Mesenchymal stem cell (in vitro differentiated cells and primary cell): ENCODE measurements around the gene PDGFA.

Experiments
- DNase-seq: peaks from one replicate; pipeline ENCODE4 v3.0.0-alpha.2; 2013
- H2AFZ ChIP-seq: one replicate; pipeline ENCODE4 v1.6.1; 2013; ENCODE audit warnings: low read depth, mild to moderate bottlenecking, control low read depth, inconsistent platforms, low read length, moderate library complexity
- H2AK5ac ChIP-seq: 2 replicates; pipeline ENCODE4 v1.6.1; 2013; ENCODE audit warnings: low read length, moderate library complexity, mild to moderate bottlenecking, inconsistent platforms; ENCODE audit not compliant: severe bottlenecking
- H2BK120ac ChIP-seq: one replicate; pipeline ENCODE4 v1.6.1; 2013; ENCODE audit warnings: low read depth, mild to moderate bottlenecking, inconsistent platforms, low read length, moderate library complexity
- H2BK12ac ChIP-seq, 2 experiments: one replicate each; pipeline ENCODE4 v1.6.1; 2013; ENCODE audit warnings: inconsistent platforms in 2 of 2, low read length in 2 of 2, mild to moderate bottlenecking in 2 of 2, moderate library complexity in 2 of 2, control low read depth in 1 of 2
- H2BK15ac ChIP-seq: one replicate; pipeline ENCODE4 v1.6.1; 2013; ENCODE audit warnings: mild to moderate bottlenecking, low read depth, inconsistent platforms; ENCODE audit not compliant: poor library complexity, severe bottlenecking
- H2BK5ac ChIP-seq: 2 replicates; pipeline ENCODE4 v1.6.1; 2013; ENCODE audit warnings: low read depth, mild to moderate bottlenecking, low read length, control low read depth, inconsistent platforms; ENCODE audit not compliant: poor library complexity, severe bottlenecking
- H3K14ac ChIP-seq, 2 experiments: one replicate each; pipeline ENCODE4 v1.6.1; 2013; ENCODE audit warnings: inconsistent platforms in 2 of 2, low read length in 2 of 2, control low read depth in 1 of 2, mild to moderate bottlenecking in 1 of 2, moderate library complexity in 1 of 2
- H3K18ac ChIP-seq, 2 experiments: one replicate each; pipeline ENCODE4 v1.6.1; 2013; ENCODE audit warnings: inconsistent platforms in 2 of 2, low read length in 2 of 2, control low read depth in 1 of 2, low read depth in 1 of 2, mild to moderate bottlenecking in 1 of 2
- H3K23ac ChIP-seq, 2 experiments: one replicate each; pipeline ENCODE4 v1.6.1; 2013; ENCODE audit warnings: inconsistent platforms in 2 of 2, low read length in 2 of 2, mild to moderate bottlenecking in 2 of 2, moderate library complexity in 2 of 2, control low read depth in 1 of 2
- H3K27ac ChIP-seq: 2 replicates; pipeline ENCODE4 v1.5.1; 2013; ENCODE audit warnings: mild to moderate bottlenecking, moderate library complexity, low read length, control low read depth, inconsistent platforms; ENCODE audit not compliant: poor library complexity, severe bottlenecking
- H3K27me3 ChIP-seq, 2 experiments: 2 replicates each; pipeline versions ENCODE4 v1.6.1 to v1.7.0; 2013; ENCODE audit warnings: low read length in 2 of 2, mild to moderate bottlenecking in 2 of 2, moderate library complexity in 2 of 2, control low read depth in 1 of 2, inconsistent platforms in 1 of 2; ENCODE audit not compliant: control insufficient read depth in 1 of 2, insufficient read depth in 1 of 2
- H3K36me3 ChIP-seq, 2 experiments: 2 replicates each; pipeline versions ENCODE4 v1.6.1 to v1.7.0; 2013; ENCODE audit warnings: low read length in 2 of 2, control low read depth in 1 of 2, inconsistent platforms in 1 of 2, low read depth in 1 of 2, mild to moderate bottlenecking in 1 of 2; ENCODE audit not compliant: insufficient read depth in 2 of 2, control insufficient read depth in 1 of 2
- H3K4ac ChIP-seq, 2 experiments: one replicate each; pipeline ENCODE4 v1.6.1; 2013; ENCODE audit warnings: inconsistent platforms in 2 of 2, low read length in 2 of 2, mild to moderate bottlenecking in 2 of 2, moderate library complexity in 2 of 2, control low read depth in 1 of 2, low read depth in 1 of 2
- H3K4me1 ChIP-seq: 2 replicates; pipeline ENCODE4 v1.6.1; 2013; ENCODE audit warnings: low read depth, low read length, control low read depth; ENCODE audit not compliant: control insufficient read depth, insufficient read depth
- H3K4me2 ChIP-seq: 2 replicates; pipeline ENCODE4 v1.6.1; 2013; ENCODE audit warnings: low read length, mild to moderate bottlenecking, inconsistent platforms; ENCODE audit not compliant: poor library complexity, severe bottlenecking
- H3K4me3 ChIP-seq, 2 experiments: 2 replicates each; pipeline versions ENCODE4 v1.5.1 to v1.7.0; 2013; ENCODE audit warnings: low read length in 2 of 2, mild to moderate bottlenecking in 2 of 2, control low read depth in 1 of 2, low read depth in 1 of 2; ENCODE audit not compliant: insufficient read depth in 1 of 2
- H3K79me1 ChIP-seq: replicated peaks from 2 replicates; pipeline ENCODE4 v1.6.1; 2013; ENCODE audit warnings: mild to moderate bottlenecking, control low read depth, low read length, inconsistent platforms; ENCODE audit not compliant: poor library complexity, severe bottlenecking
- H3K9ac ChIP-seq: 2 replicates; pipeline ENCODE4 v1.7.0; 2013; ENCODE audit warnings: mild to moderate bottlenecking, low read length, moderate library complexity
- H3K9me3 ChIP-seq: 2 replicates; pipeline ENCODE4 v1.7.0; 2013; ENCODE audit warnings: mild to moderate bottlenecking, low read length; ENCODE audit not compliant: control insufficient read depth
- H4K8ac ChIP-seq: one replicate; pipeline ENCODE4 v1.6.1; 2013; ENCODE audit warnings: inconsistent platforms, mild to moderate bottlenecking, low read length, moderate library complexity
- H4K91ac ChIP-seq: one replicate; pipeline ENCODE4 v1.6.1; 2013; ENCODE audit warnings: mild to moderate bottlenecking, low read length, inconsistent platforms
- WGBS: methylation state at CpG from one replicate; pipeline ENCODE4 v1.1.7; 2013; ENCODE audit warnings: mixed read lengths; 5-methylcytosine and 5-hydroxymethylcytosine counted together

Gene PDGFA

DNA sequence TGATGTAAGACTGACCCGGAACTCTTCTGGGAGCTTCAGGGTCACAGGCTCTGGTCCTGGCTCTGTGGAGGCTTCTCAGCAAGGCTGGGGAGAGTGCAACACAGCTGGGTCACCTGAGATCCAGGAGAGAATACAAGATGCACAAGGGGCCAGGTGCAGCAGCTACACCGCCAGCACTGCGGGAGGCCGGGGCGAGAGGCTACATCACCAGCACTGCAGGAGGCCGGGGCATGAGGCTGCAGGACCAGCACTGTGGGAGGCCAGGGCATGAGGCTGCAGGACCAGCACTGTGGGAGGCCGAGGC lies 44.3 kb downstream of the PDGFA start:
- no peak overlapping the region for H2BK15ac ChIP-seq
- H4K8ac ChIP-seq = no peak overlapping the region
- no peak overlapping the region for H2BK12ac ChIP-seq
- H3K27me3 ChIP-seq = peaks cover 14 to 32% of the 10 kb centered on the region in 2 experiments
- H3K27ac ChIP-seq = no peak overlapping the region
- peaks cover 7% of the 10 kb centered on the region for H3K9me3 ChIP-seq
- H3K79me1 ChIP-seq = no peaks in the 10 kb centered on the region
- H3K4me3 ChIP-seq = no peak overlapping the region
- H4K91ac ChIP-seq = no peak overlapping the region
- peaks cover 28% of the 10 kb centered on the region for H3K4me1 ChIP-seq
- H2AK5ac ChIP-seq = no peak overlapping the region
- H2BK120ac ChIP-seq = no peak overlapping the region
- 97% methylated on average over 6 of the region's 7 CpGs for WGBS
- no peak overlapping the region for H3K14ac ChIP-seq
- no peak overlapping the region for H2BK5ac ChIP-seq
- DNase-seq = no peak
- no peak overlapping the region for H3K23ac ChIP-seq
- no peak overlapping the region for H3K9ac ChIP-seq
- no peak overlapping the region for H3K18ac ChIP-seq
- H3K36me3 ChIP-seq = no peaks in the 10 kb centered on the region
- no peak overlapping the region for H3K4me2 ChIP-seq
- no peak overlapping the region for H3K4ac ChIP-seq
- no peak overlapping the region for H2AFZ ChIP-seq

DNA sequence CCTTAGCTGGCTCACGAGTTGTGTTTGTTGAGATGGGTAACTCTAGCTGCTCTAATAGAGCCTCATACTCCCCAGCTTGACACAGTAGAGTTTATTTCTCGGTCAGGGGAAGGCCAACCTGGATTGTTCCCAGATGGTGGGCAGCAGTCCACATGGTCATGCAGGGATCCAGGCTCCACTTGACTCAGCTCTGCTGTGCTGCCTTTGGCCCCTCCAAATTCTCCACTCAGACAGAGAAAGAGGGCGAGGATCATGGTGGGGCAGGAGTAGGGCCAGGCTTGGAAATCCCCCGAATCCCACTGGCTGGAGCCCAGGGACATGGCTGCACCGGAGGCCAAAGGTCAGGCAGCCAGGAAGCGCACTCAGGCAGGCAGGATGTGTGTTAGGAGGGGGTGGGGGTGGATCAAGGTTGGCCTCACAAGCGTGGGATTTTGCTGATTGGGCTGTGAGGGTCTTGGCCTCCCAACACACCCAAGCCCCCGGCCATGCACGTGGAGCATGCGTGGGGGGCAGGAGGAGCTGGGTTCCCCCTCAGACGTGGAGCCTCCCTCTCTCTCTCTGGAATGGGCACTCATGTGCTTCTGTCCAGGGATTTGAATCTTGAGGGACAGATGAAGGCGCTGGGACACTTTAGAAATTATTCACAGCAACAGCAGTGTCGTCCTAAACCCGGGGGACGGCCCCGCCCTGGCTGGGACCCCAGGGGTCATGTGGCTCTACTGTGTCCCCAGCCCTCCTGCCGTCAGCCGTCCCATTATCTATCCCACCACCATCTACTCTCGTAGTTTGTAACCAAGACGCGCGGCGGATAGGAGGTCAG lies 44.8 kb downstream of the PDGFA start:
- 91% methylated on average over 23 of the region's 23 CpGs for WGBS

DNA sequence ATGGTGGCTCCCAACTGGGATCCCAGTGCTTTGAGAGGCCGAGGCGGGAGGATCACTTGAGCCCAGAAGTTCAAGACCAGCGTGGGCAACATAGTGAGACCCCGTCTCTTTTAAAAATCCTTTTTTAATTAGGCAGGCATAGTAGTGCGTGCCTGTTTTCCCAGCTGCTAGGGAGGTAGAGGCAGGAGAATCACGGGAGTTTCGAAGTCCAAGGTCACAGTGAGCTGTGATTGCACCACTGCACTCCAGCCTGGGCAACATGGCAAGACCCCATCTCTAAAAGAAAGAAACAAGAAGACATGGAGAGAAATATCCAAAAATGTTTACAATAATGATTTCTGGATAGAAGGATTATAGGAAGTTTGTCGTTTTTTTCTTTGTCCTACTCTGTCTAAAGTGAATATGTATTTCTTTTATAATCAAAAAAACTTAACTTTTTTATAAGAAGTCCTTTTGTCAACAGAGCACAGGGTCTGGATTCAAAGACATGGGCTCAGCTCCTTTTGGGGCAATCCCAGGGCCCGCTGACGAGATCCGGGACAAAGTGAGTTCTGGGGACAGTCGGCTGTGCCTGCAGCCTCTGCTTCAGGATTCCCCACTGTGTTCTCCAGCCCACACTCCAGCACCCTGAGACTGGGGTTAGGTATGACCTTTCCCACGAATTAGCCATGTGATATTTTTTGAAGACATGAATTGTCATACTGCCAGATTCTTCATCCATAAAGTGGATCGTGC lies 45.6 kb downstream of the PDGFA start:
- Histone ChIP-seq H3K4me2 (no peak overlapping the region), H2BK120ac (no peak overlapping the region), H3K18ac (no peak overlapping the region), H3K14ac (no peak overlapping the region), H2BK12ac (no peak overlapping the region), H3K4me1 (peaks cover 24% of the 10 kb centered on the region), H3K23ac (no peak overlapping the region), H3K27ac (no peak overlapping the region), H4K8ac (no peak overlapping the region), H3K9me3 (peaks cover 7% of the 10 kb centered on the region), H2AK5ac (no peak overlapping the region), H4K91ac (no peak overlapping the region), H2BK15ac (no peak overlapping the region), H3K4me3 (no peak overlapping the region), H3K9ac (no peak overlapping the region), H2BK5ac (no peak overlapping the region), H3K27me3 (peaks cover under 1 to 19% of the 10 kb centered on the region in 2 experiments), H3K79me1 (no peaks in the 10 kb centered on the region), H2AFZ (no peak overlapping the region), H3K4ac (no peak overlapping the region), H3K36me3 (no peaks in the 10 kb centered on the region)
- no peak for DNase-seq
- 88% methylated on average over 12 of the region's 14 CpGs for WGBS

More for the DNA sequence above, 44.8 kb downstream of the PDGFA start:
- Histone ChIP-seq H2AK5ac (no peak overlapping the region), H4K91ac (no peak overlapping the region), H3K36me3 (no peaks in the 10 kb centered on the region), H3K4me2 (no peak overlapping the region), H3K4me1 (peaks cover 23% of the 10 kb centered on the region), H3K27me3 (peaks cover 9 to 27% of the 10 kb centered on the region in 2 experiments), H2BK5ac (no peak overlapping the region), H3K9me3 (peaks cover 7% of the 10 kb centered on the region), H3K9ac (no peak overlapping the region), H2AFZ (no peak overlapping the region), H2BK15ac (peak overlapping the region; percentile 61), H3K4me3 (no peak overlapping the region), H4K8ac (peak overlapping the region; percentile 40), H3K79me1 (no peaks in the 10 kb centered on the region), H3K23ac (no peak overlapping the region), H3K14ac (no peak overlapping the region), H2BK12ac (no peak overlapping the region), H3K18ac (no peak overlapping the region), H3K4ac (no peak overlapping the region), H2BK120ac (no peak overlapping the region), H3K27ac (no peak overlapping the region)
- DNase-seq = no peak

DNA sequence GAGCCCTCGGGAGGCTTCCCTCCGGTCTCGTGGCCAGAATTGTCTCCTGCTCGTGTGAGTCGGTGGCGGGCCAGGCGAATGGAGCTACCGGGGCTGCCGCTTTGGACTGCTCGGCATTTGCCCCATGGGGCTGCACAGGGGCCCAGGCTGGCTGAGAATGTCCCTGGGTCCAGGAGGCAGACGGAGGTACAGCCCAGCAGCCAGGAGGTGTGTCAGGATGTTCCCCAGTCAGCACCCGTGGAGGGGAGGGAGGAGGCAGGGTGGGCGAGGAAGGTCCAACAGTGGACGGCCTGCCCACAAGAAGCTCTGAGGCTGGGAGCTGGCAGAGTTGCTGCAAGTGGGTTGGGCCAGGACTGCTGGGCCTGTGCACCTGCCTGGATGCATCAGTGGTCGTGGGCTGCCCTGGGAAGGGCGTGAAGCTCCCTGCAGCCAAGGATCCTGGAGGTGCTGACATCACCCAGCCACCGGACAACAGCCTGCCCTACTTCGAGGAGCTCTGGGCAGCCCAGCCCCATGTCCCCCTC lies 46.4 kb downstream of the PDGFA start:
- H3K14ac ChIP-seq = no peak overlapping the region
- H3K27ac ChIP-seq = no peak overlapping the region
- peak overlapping the region in 1 of 2 experiments; percentile 26 for H3K4ac ChIP-seq
- H3K36me3 ChIP-seq = no peaks in the 10 kb centered on the region
- no peak overlapping the region for H3K4me3 ChIP-seq
- no peak for DNase-seq
- H4K91ac ChIP-seq = peak overlapping the region; percentile 70
- H3K4me2 ChIP-seq = no peak overlapping the region
- no peak overlapping the region for H2AFZ ChIP-seq
- H4K8ac ChIP-seq = no peak overlapping the region
- WGBS = 92% methylated on average over 18 of the region's 18 CpGs
- H3K23ac ChIP-seq = no peak overlapping the region
- H2BK5ac ChIP-seq = no peak overlapping the region
- H2AK5ac ChIP-seq = no peak overlapping the region
- no peak overlapping the region for H2BK15ac ChIP-seq
- no peak overlapping the region for H3K9ac ChIP-seq
- no peaks in the 10 kb centered on the region for H3K79me1 ChIP-seq
- H3K4me1 ChIP-seq = peaks cover 26% of the 10 kb centered on the region
- no peak overlapping the region for H3K18ac ChIP-seq
- peaks cover 7% of the 10 kb centered on the region for H3K9me3 ChIP-seq
- H3K27me3 ChIP-seq = peaks cover 0 to 18% of the 10 kb centered on the region in 2 experiments
- H2BK12ac ChIP-seq = peak overlapping the region; percentile 18 to 37
- H2BK120ac ChIP-seq = no peak overlapping the region
